H1 (cell line): ENCODE measurements around the gene FHIT. TPM values are rescaled to one million over a fixed set of nuclear protein-coding genes. Genes with fewer than 3 reads are reported as not detected.

Source experiments
- CTCF ChIA-PET: fragments of 300-600 bp; sonication (Branson Sonifier 250); formaldehyde crosslinking; loops from one replicate; lab custom pipeline; 2021; ENCODE audit not compliant: partially characterized antibody; lab: Charles Lee
- POLR2A ChIA-PET: fragments of 300-600 bp; sonication (Branson Sonifier 250); formaldehyde crosslinking; loops from one replicate; lab custom pipeline; 2021; ENCODE audit warnings: inconsistent platforms; ENCODE audit not compliant: partially characterized antibody; lab: Charles Lee
- DNase-seq, 2 experiments: peaks; one replicate each; pipeline versions ENCODE4 v3.0.0 to v3.0.0-alpha.2; 2010 to 2022; ENCODE audit warnings: low spot score in 2 of 2, low read depth in 1 of 2, mixed read lengths in 1 of 2
- FAIRE-seq: peaks from 2 replicates; lab custom pipeline; 2011; peaks lifted over from hg19 to GRCh38; lab: Jason Lieb, UNC
- H2AFZ ChIP-seq: 2 replicates; pipeline ENCODE4 v1.8.1; 2012; ENCODE audit warnings: low read length, inconsistent platforms
- H2AK5ac ChIP-seq: 2 replicates; pipeline ENCODE4 v1.6.1; 2013; ENCODE audit warnings: low read depth, low read length
- H2BK120ac ChIP-seq: replicated peaks from 2 replicates; pipeline ENCODE3; 2013; ENCODE audit warnings: low read depth, low read length, inconsistent platforms
- H2BK12ac ChIP-seq: 2 replicates; pipeline ENCODE4 v1.6.1; 2013; ENCODE audit warnings: low read depth, low read length
- H2BK15ac ChIP-seq: 2 replicates; pipeline ENCODE4 v1.6.1; 2013; ENCODE audit warnings: low read length
- H2BK20ac ChIP-seq: 2 replicates; pipeline ENCODE4 v1.6.1; 2013; ENCODE audit warnings: low read length
- H2BK5ac ChIP-seq: 2 replicates; pipeline ENCODE4 v1.6.1; 2013; ENCODE audit warnings: low read depth, low read length
- H3K14ac ChIP-seq: 2 replicates; pipeline ENCODE4 v1.6.1; 2013; ENCODE audit warnings: inconsistent platforms; ENCODE audit not compliant: insufficient read length
- H3K18ac ChIP-seq: 2 replicates; pipeline ENCODE4 v1.6.1; 2013; ENCODE audit warnings: low read length; ENCODE audit errors: extremely low read depth
- H3K23ac ChIP-seq: 2 replicates; pipeline ENCODE4 v1.6.1; 2013; ENCODE audit warnings: inconsistent platforms; ENCODE audit not compliant: insufficient read length
- H3K23me2 ChIP-seq: 2 replicates; pipeline ENCODE4 v1.6.1; 2013; ENCODE audit warnings: low read depth, low read length
- H3K27ac ChIP-seq: 2 replicates; pipeline ENCODE4 v1.6.1; 2011; ENCODE audit warnings: low read depth, low read length, inconsistent platforms
- H3K27me3 ChIP-seq, 4 experiments: replicated peaks in 1 of 4; 1 replicate in 1 of 4; 2 replicates in 3 of 4; pipeline versions ENCODE4 v1.6.1 to v1.8.1; 2011 to 2013; ENCODE audit warnings: low read length in 3 of 4, mild to moderate bottlenecking in 3 of 4, inconsistent platforms in 2 of 4, mixed read lengths in 2 of 4, moderate library complexity in 1 of 4; ENCODE audit not compliant: control insufficient read depth in 3 of 4, insufficient read depth in 3 of 4; ENCODE audit errors: extremely low read depth in 1 of 4
- H3K36me3 ChIP-seq, 4 experiments: 2 replicates each; pipeline versions ENCODE4 v1.6.1 to v1.8.1; 2011 to 2013; ENCODE audit warnings: mild to moderate bottlenecking in 4 of 4, low read length in 3 of 4, moderate library complexity in 2 of 4, control low read depth in 1 of 4, inconsistent platforms in 1 of 4; ENCODE audit not compliant: insufficient read depth in 4 of 4, control insufficient read depth in 2 of 4
- H3K4ac ChIP-seq: replicated peaks from 2 replicates; pipeline ENCODE3; 2013; ENCODE audit warnings: low read length, low read depth, mixed read lengths, inconsistent platforms; ENCODE audit not compliant: insufficient read length
- H3K4me1 ChIP-seq, 4 experiments: replicated peaks in 1 of 4; 1 replicate in 1 of 4; 2 replicates in 3 of 4; pipeline versions ENCODE4 v1.6.1 to v1.8.1; 2011 to 2013; ENCODE audit warnings: low read length in 3 of 4, inconsistent platforms in 2 of 4, mixed read lengths in 1 of 4; ENCODE audit not compliant: insufficient read depth in 4 of 4, control insufficient read depth in 3 of 4
- H3K4me2 ChIP-seq, 2 experiments: 2 replicates each; pipeline versions ENCODE4 v1.6.1 to v1.8.1; 2011 to 2013; ENCODE audit warnings: low read depth in 2 of 2, low read length in 2 of 2, control low read depth in 1 of 2, inconsistent platforms in 1 of 2, mild to moderate bottlenecking in 1 of 2; ENCODE audit not compliant: insufficient read depth in 1 of 2
- H3K4me3 ChIP-seq, 4 experiments: fragments of 200-600, 300-600 bp in 1 of 4; sonication (generic), shearing (Covaris generic), sonication (Bioruptor Twin) in 1 of 4; 2 replicates each; pipeline versions ENCODE4 v1.5.1 to v1.8.1; 2011 to 2016; ENCODE audit warnings: low read length in 4 of 4, low read depth in 3 of 4, control low read depth in 2 of 4, inconsistent platforms in 2 of 4, mild to moderate bottlenecking in 2 of 4, mixed read lengths in 1 of 4, moderate library complexity in 1 of 4; ENCODE audit not compliant: insufficient read depth in 2 of 4; ENCODE audit errors: extremely low read depth in 1 of 4
- H3K56ac ChIP-seq: replicated peaks from 2 replicates; pipeline ENCODE3; 2013; ENCODE audit warnings: low read depth, mild to moderate bottlenecking, mixed read lengths, low read length, inconsistent platforms; ENCODE audit not compliant: insufficient read length
- H3K79me1 ChIP-seq: 2 replicates; pipeline ENCODE4 v1.6.1; 2013; ENCODE audit warnings: low read depth, low read length, control low read depth
- H3K79me2 ChIP-seq, 2 experiments: 2 replicates each; pipeline versions ENCODE4 v1.6.1 to v1.8.1; 2012 to 2013; ENCODE audit warnings: low read length in 2 of 2, mild to moderate bottlenecking in 2 of 2, inconsistent platforms in 1 of 2; ENCODE audit not compliant: insufficient read depth in 2 of 2, control insufficient read depth in 1 of 2
- H3K9ac ChIP-seq, 4 experiments: replicated peaks in 1 of 4; 1 replicate in 1 of 4; 2 replicates in 3 of 4; pipeline versions ENCODE4 v1.6.1 to v1.8.1; 2011 to 2013; ENCODE audit warnings: low read depth in 3 of 4, low read length in 3 of 4, control low read depth in 2 of 4, mild to moderate bottlenecking in 2 of 4, moderate library complexity in 2 of 4, inconsistent platforms in 1 of 4; ENCODE audit errors: extremely low read depth in 1 of 4
- H3K9me3 ChIP-seq, 2 experiments: 2 replicates each; pipeline versions ENCODE4 v1.6.1 to v1.8.1; 2012 to 2013; ENCODE audit warnings: mild to moderate bottlenecking in 2 of 2, moderate library complexity in 2 of 2, control low read depth in 1 of 2, inconsistent platforms in 1 of 2, low read depth in 1 of 2, low read length in 1 of 2, mixed read lengths in 1 of 2; ENCODE audit not compliant: insufficient read depth in 2 of 2
- H4K20me1 ChIP-seq, 2 experiments: replicated peaks in 1 of 2; 2 replicates each; pipeline versions ENCODE3 to v1.8.1; 2011 to 2013; ENCODE audit warnings: inconsistent platforms in 2 of 2, low read length in 2 of 2, mild to moderate bottlenecking in 1 of 2; ENCODE audit not compliant: insufficient read depth in 2 of 2, control insufficient read depth in 1 of 2
- H4K5ac ChIP-seq: 2 replicates; pipeline ENCODE4 v1.6.1; 2013; ENCODE audit warnings: low read length, low read depth, mixed read lengths, inconsistent platforms; ENCODE audit not compliant: insufficient read length
- H4K8ac ChIP-seq: 2 replicates; pipeline ENCODE4 v1.8.0; 2013; ENCODE audit warnings: mild to moderate bottlenecking, moderate library complexity, low read length, inconsistent platforms; ENCODE audit not compliant: insufficient read depth; ENCODE audit errors: extremely low read depth
- H4K91ac ChIP-seq: replicated peaks from 2 replicates; pipeline ENCODE3; 2013; ENCODE audit warnings: low read length, mixed read lengths, inconsistent platforms; ENCODE audit not compliant: insufficient read length
- BCL11A ChIP-seq, 2 experiments: IDR thresholded peaks; one replicate each; pipeline ENCODE4 v1.6.1; 2011; ENCODE audit warnings: low read depth in 2 of 2, low read length in 2 of 2, mild to moderate bottlenecking in 2 of 2
- CHD2 ChIP-seq: IDR thresholded peaks from 2 replicates; pipeline ENCODE4 v1.6.1; 2012; ENCODE audit warnings: low read length, improper control_type of control experiment
- EP300 ChIP-seq, 2 experiments: IDR thresholded peaks; 1 replicate in 1 of 2; 2 replicates in 1 of 2; pipeline ENCODE4 v1.6.1; 2011 to 2012; ENCODE audit warnings: low read depth in 2 of 2, low read length in 2 of 2, mild to moderate bottlenecking in 2 of 2, borderline replicate concordance in 1 of 2, inconsistent platforms in 1 of 2, moderate library complexity in 1 of 2
- FOSL1 ChIP-seq: IDR thresholded peaks from 2 replicates; pipeline ENCODE4 v1.6.1; 2011; ENCODE audit warnings: mild to moderate bottlenecking, low read depth, low read length, moderate library complexity; ENCODE audit not compliant: insufficient read depth
- JUND ChIP-seq: IDR thresholded peaks from 2 replicates; pipeline ENCODE4 v1.6.1; 2011; ENCODE audit warnings: mild to moderate bottlenecking, improper control_type of control experiment, low read length
- KDM1A ChIP-seq: fragments of 200-600, 300-600 bp; sonication (generic); IDR thresholded peaks from 2 replicates; pipeline ENCODE4 v1.7.1; 2016; ENCODE audit warnings: mild to moderate bottlenecking, low read length, borderline replicate concordance
- WGBS, 2 experiments: shearing (Covaris generic) in 1 of 2; methylation state at CpG; one replicate each; pipeline versions ENCODE4 v1.1.6 to v1.1.7; 2013 to 2015; ENCODE audit warnings: low lambda C conversion rate in 2 of 2, mixed read lengths in 2 of 2, inconsistent platforms in 1 of 2, low coverage in 1 of 2, missing lambda C conversion rate in 1 of 2; ENCODE audit not compliant: insufficient replicate concordance in 2 of 2, insufficient coverage in 1 of 2, insufficient read length in 1 of 2; ENCODE audit errors: extremely low coverage in 1 of 2, missing lambda C conversion rate in 1 of 2; 5-methylcytosine and 5-hydroxymethylcytosine counted together
- polyA plus RNA-seq, 7 experiments: library from polyadenylated mRNA; depleted of rRNA in 3 of 7; stranded (reverse) in 5 of 7; unstranded in 2 of 7; fragments of >200 nt in 5 of 7; fragments of 200-250 nt in 2 of 7; gene quantifications; 1 replicate in 5 of 7; 2 replicates in 1 of 7; 4 replicates in 1 of 7; pipeline versions ENCODE4 v1.2.1 to v1.2.3, GENCODE V29; 2011 to 2013; ENCODE audit warnings: missing spikeins in 2 of 7, mixed read lengths in 2 of 7
- total RNA-seq: library from RNA; stranded (reverse); fragmentation: NEBNext Ultra II Directional; extraction: Animal tissue kit (Norgen Biotek cat#: 25700); gene quantifications from 2 replicates; pipeline ENCODE4 v1.2.1, GENCODE V29; 2021

Gene FHIT
- total and polyA plus RNA-seq, 2 of the 8 experiments (the other 6 are each of a cell fraction or from before 2014, with no cell fraction given), result 1.2 to 3.2 TPM

GRCh38 chr3:59884409-59884808 is 1366.8 kb downstream of the FHIT start:
- H3K9me3 ChIP-seq, result no peaks in the 10 kb centered on the region
- no peak overlapping the region for H3K56ac ChIP-seq
- no peak overlapping the region for H3K18ac ChIP-seq
- H2BK12ac ChIP-seq, result no peak overlapping the region
- H3K4me2 ChIP-seq, result no peak overlapping the region
- H4K5ac ChIP-seq, result no peak overlapping the region
- H4K91ac ChIP-seq, result no peak overlapping the region
- H2BK120ac ChIP-seq, result no peak overlapping the region
- H4K20me1 ChIP-seq, result no peaks in the 10 kb centered on the region
- H3K4ac ChIP-seq, result no peak overlapping the region
- TF ChIP-seq FOSL1 (no peak), KDM1A (no peak), EP300 (IDR thresholded peaks at IDR 0.05; ENCODE audit: borderline replicate concordance in 1 of 2, low read depth in 2 of 2, low read length in 2 of 2) (no peak), JUND (no peak), CHD2 (no peak), BCL11A (IDR thresholded peaks at IDR 0.05; ENCODE audit: low read depth in 2 of 2, low read length in 2 of 2) (no peak)
- 88% methylated on average over 2 of the region's 2 CpGs; no CpG with 5 or more reads in 1 of the 2 experiments for WGBS, 2 experiments
- H2BK15ac ChIP-seq, result no peak overlapping the region
- no peak for FAIRE-seq
- no peaks in the 10 kb centered on the region for H3K79me2 ChIP-seq
- no peak overlapping the region for H3K23ac ChIP-seq
- H2BK20ac ChIP-seq, result no peak overlapping the region
- no peak overlapping the region for H2AFZ ChIP-seq
- no peak for DNase-seq
- H4K8ac ChIP-seq, result no peak overlapping the region
- H3K27ac ChIP-seq, result no peak overlapping the region
- H3K79me1 ChIP-seq, result no peaks in the 10 kb centered on the region
- ChIA-PET CTCF (no interaction called here), POLR2A (no interaction called here)
- H3K36me3 ChIP-seq, result no peaks in the 10 kb centered on the region
- no peaks in the 10 kb centered on the region for H3K27me3 ChIP-seq
- no peak overlapping the region for H2AK5ac ChIP-seq
- H2BK5ac ChIP-seq, result no peak overlapping the region
- no peak overlapping the region for H3K4me3 ChIP-seq
- no peaks in the 10 kb centered on the region for H3K23me2 ChIP-seq
- no peaks in the 10 kb centered on the region for H3K4me1 ChIP-seq
- H3K9ac ChIP-seq, result no peak overlapping the region
- no peak overlapping the region for H3K14ac ChIP-seq
